HUES6 (cell line): Measurements from ENCODE around the gene FBXW4.
A peak's percentile ranks its signal among the peaks of the same experiment; 100 is the strongest.
"Not testable (repeated sequence)": the region's sequence is repeated elsewhere in the genome, so short reads cannot be mapped to it uniquely, and the experiment has no call there.

Experiments
- H3K27ac ChIP-seq: 2 replicates; pipeline ENCODE4 v1.7.0; 2013; ENCODE audit warnings: low read depth, mild to moderate bottlenecking, low read length, inconsistent platforms
- H3K27me3 ChIP-seq: 2 replicates; pipeline ENCODE4 v1.6.1; 2013; ENCODE audit warnings: low read length; ENCODE audit not compliant: control insufficient read depth, insufficient read depth
- H3K36me3 ChIP-seq: 2 replicates; pipeline ENCODE4 v1.6.1; 2013; ENCODE audit warnings: low read length; ENCODE audit not compliant: control insufficient read depth, insufficient read depth
- H3K4me1 ChIP-seq: 2 replicates; pipeline ENCODE4 v1.6.1; 2013; ENCODE audit warnings: low read length; ENCODE audit not compliant: control insufficient read depth, insufficient read depth
- H3K4me3 ChIP-seq: 2 replicates; pipeline ENCODE4 v1.5.1; 2013; ENCODE audit warnings: low read depth, low read length
- H3K9ac ChIP-seq: one replicate; pipeline ENCODE4 v1.6.1; 2013; ENCODE audit warnings: mild to moderate bottlenecking, low read length
- H3K9me3 ChIP-seq: 2 replicates; pipeline ENCODE4 v1.6.1; 2013; ENCODE audit warnings: low read depth, low read length; ENCODE audit not compliant: control insufficient read depth, insufficient read depth

FBXW4 gene

DNA sequence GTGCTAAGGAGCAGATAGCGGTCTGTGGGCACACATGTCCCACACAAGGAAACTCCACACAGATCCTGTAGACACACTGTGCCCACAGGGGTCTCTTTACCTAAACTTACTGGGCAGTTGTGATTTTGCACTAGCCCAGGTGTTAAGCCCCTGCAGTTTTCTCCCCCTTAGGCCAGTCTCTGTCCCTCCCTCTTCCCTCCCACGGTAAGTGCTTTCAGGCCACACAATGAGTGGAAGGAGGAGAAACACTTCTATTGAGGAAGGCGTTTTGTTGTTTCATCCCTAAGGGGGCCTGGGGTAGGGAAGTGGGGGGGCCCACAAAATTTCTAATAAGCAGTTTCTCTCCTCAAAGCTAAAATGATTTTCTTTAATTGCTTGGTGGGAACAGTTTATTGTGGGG is 51.4 kb downstream of the FBXW4 start:
- Histone ChIP-seq H3K27ac (peak overlapping the region; percentile 53; the same call in 1 of the 2 replicates), H3K9ac (peak overlapping the region; percentile 56), H3K4me3 (0 out of 2 replicates have a peak overlapping the region, but pooled peaks have one; percentile 1), H3K27me3 (no peaks in the 10 kb centered on the region), H3K4me1 (peaks cover 36% of the 10 kb centered on the region), H3K36me3 (no peaks in the 10 kb centered on the region), H3K9me3 (no peaks in the 10 kb centered on the region)

DNA sequence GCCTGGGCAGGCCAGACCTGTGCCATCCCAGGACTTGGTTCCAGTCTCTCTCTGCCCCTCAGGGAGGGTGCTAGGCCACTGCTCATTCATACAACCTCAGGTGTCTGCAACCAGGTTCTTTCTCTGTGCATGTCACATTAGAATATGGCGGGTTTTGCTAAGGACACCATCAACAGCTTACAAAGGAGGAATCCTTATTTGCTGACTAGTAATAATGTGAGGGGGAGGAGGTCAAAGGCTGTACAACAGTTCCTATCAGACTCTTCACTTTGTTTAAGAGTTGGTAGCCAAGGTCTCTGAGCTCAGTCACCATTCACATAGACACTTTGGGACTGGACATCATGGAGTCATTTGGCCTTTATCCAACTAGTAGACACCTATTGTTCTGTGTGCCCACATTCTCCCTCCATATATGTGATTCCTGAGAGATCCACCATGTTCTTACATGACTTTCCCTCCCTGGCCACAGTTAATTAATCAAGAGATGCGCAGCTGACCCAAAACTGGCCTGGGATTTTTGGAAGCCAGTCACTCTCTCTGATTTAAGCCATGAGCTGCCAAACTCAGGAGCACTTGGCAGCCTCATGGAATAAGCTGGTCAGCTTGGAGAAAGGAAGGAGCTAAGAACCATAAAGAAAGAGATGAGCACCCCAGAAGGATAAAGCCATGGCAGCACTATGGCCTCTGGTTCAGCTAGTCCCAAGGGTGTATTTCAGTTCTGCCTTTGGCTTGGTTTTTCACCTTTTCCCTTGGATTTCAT is 55.6 kb downstream of the FBXW4 start:
- peaks cover 8% of the 10 kb centered on the region for H3K36me3 ChIP-seq
- peaks cover 20% of the 10 kb centered on the region for H3K4me1 ChIP-seq

DNA sequence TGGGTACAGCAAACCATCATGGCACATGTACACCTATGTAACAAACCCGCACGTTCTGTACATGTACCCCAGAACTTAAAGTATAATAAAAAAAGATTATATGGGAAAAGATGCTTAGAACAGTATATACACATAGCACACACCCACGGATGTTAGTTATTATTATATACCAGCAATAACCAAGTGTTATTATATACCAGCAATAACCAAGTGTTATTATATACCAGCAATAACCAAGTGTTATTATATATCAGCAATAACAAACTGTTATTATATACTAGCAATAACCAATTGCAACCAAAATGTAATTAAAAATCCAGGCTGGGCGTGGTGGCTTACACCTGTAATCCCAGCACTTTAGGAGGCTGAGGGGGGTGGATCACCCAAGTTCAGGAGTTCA is 61.5 kb downstream of the FBXW4 start:
- not testable (repeated sequence) for H3K27ac ChIP-seq, H3K9me3 ChIP-seq, H3K4me3 ChIP-seq, H3K9ac ChIP-seq, H3K4me1 ChIP-seq, H3K36me3 ChIP-seq, H3K27me3 ChIP-seq

More for the DNA sequence above, 55.6 kb downstream of the FBXW4 start:
- Histone ChIP-seq H3K9me3 (0 out of 2 replicates have a peak, but pooled peaks cover 8% of the 10 kb centered on the region), H3K9ac (no peak overlapping the region), H3K4me3 (no peak overlapping the region), H3K27me3 (no peaks in the 10 kb centered on the region), H3K27ac (no peak overlapping the region)

DNA sequence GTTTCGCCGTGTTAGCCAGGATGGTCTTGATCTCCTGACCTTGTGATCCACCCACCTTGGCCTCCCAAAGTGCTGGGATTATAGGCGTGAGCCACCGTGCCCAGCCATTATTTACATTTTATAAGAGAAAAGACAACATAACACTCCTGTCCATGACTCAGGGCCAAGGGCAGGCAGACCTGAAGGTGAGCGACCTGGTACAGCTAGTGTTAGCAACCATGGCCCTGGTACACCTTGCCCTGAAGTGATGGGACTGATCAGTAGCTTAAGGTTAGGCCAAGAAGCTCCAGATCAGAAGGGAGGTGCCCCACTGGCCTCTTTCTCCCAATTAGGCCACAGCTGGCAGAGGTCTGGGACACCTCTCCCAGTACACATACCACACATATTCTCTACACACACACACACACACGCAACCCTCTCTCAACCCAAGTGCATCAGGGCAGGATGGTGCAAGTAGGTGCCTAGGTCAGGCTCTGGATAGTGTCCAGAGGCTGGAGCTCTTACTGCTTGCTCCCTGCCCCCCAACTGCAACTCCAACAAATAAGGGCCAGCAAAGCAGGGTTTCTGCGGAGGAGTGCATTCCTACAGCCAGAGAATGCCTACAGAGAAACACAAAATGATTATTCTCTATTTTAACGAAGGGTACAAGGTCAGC is 63.0 kb downstream of the FBXW4 start:
- no peak overlapping the region for H3K27ac ChIP-seq
- no peak overlapping the region for H3K9ac ChIP-seq
- H3K4me3 ChIP-seq = no peak overlapping the region
- no peaks in the 10 kb centered on the region for H3K27me3 ChIP-seq
- no peaks in the 10 kb centered on the region for H3K4me1 ChIP-seq
- 0 out of 2 replicates have a peak, but pooled peaks cover 2% of the 10 kb centered on the region for H3K36me3 ChIP-seq
- H3K9me3 ChIP-seq = 0 out of 2 replicates have a peak, but pooled peaks cover 8% of the 10 kb centered on the region

DNA sequence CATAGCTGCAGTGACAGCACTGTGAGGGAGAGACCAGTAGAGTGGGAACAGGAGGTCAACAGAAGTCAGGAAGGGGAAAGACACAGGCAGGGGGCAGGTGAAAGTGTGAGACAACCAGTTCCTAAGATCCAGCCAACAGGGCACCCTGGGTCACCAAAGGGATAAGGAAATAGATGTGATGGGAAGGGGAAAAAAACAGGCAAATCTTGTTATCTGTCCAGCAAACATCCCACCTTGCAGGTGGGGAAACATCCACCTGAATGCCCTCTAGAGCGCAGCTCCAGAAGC is 64.4 kb downstream of the FBXW4 start:
- H3K27ac ChIP-seq = no peak overlapping the region
- H3K9me3 ChIP-seq = 0 out of 2 replicates have a peak, but pooled peaks cover 7% of the 10 kb centered on the region
- no peak overlapping the region for H3K4me3 ChIP-seq
- 0 out of 2 replicates have a peak, but pooled peaks cover 2% of the 10 kb centered on the region for H3K36me3 ChIP-seq
- H3K4me1 ChIP-seq = no peaks in the 10 kb centered on the region
- no peak overlapping the region for H3K9ac ChIP-seq
- H3K27me3 ChIP-seq = no peaks in the 10 kb centered on the region

DNA sequence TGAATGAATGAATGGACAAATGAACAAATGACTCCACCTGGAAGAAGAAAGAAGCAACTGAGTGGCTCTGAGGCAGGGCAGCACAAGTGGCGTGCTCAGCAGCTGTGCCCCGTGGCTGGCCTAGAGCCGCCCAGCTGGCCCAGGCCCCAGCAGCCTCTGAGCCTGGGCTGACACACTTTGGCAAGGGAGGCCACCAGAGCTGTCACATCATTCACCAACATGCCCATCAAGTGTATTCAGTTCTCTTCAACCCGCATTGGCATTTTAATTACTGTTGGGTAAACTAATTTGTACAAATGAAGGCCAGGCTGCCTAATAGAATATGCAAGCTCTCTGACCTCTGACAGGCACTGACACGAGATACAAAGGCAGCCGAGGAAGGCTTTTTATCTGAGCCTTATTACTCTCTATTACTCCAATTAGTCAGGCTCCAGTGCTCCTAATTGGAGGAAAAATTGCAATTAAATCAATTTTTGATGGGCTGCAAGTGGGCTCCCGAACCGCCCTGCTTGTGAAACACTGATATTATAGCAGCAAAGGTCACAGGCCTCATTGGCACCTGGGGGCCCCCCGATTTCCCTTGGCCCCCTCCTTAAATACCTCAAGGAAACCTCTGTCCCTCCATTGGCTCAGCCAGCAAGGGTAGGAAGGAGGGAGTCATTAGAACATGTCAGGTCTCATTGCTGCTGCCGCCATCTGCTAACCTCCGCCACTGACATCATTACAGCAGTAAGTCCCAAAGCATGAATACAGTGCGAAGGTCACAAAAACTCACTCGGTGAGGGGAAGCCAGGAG is 64.9 kb downstream of the FBXW4 start:
- Histone ChIP-seq H3K9ac (no peak overlapping the region), H3K27me3 (no peaks in the 10 kb centered on the region), H3K9me3 (0 out of 2 replicates have a peak, but pooled peaks cover 4% of the 10 kb centered on the region), H3K4me1 (no peaks in the 10 kb centered on the region), H3K27ac (no peak overlapping the region), H3K4me3 (no peak overlapping the region), H3K36me3 (no peaks in the 10 kb centered on the region)

DNA sequence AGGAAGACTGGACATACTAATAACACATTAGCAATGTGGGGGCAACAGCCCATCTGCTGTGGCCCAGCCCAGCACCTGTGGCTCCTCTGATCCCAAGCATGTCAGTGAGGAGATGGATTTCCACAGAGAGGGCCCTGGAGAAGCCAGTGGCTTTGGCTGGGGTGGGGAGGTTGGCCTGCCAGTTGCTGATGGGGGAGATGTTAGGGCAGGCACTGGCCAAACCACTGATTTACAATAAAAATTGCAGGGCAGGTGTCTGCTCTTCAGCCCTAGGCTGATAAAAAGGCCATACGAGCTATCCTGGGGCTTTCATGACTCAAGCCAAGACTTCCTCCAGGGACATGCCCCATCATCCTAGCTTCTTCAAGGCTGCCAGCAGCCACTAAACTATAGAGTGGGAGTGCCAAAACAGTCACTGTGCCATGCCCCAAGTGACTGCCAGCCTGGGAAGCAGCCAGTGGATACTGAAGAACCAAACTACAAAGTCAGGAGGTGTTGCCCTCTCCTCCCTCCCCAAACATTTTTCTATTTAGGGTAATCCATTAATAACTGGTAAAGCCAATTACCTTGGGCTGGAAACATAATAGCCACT is 69.1 kb downstream of the FBXW4 start:
- Histone ChIP-seq H3K4me1 (no peaks in the 10 kb centered on the region), H3K36me3 (peaks cover 7% of the 10 kb centered on the region)

DNA sequence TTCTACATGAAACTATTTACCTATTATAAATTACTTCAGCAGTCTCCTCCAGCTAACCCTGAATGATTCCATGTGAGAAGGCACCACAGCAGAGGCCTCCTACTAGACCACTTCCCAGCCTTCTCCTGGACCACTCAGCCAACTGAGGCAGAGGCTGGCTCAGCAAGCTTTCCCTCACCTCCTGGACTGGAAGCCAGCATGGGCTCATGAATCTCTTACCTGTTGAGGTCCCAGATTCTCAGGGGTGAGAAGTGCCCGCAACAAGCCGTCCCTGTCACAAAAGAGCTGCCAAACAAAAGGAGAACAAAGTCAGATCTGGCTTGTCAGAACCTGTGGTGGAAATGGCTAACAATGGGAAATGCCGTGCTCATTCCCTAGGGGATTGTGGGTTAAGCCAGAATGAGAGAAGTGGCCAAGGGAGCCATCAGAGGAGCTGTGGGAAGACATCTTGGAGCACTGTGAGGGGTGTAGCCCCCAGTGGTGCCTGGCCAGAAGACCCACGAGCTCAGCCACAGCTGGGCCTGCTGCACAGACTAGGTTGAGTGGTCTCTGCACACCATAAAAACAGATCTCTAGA is 70.4 kb downstream of the FBXW4 start:
- Histone ChIP-seq H3K9me3 (no peaks in the 10 kb centered on the region), H3K36me3 (peaks cover 7% of the 10 kb centered on the region), H3K4me1 (no peaks in the 10 kb centered on the region), H3K4me3 (no peak overlapping the region), H3K27ac (no peak overlapping the region), H3K27me3 (no peaks in the 10 kb centered on the region), H3K9ac (no peak overlapping the region)

More for the DNA sequence above, 69.1 kb downstream of the FBXW4 start:
- Histone ChIP-seq H3K9me3 (no peaks in the 10 kb centered on the region), H3K27ac (no peak overlapping the region), H3K27me3 (no peaks in the 10 kb centered on the region), H3K4me3 (no peak overlapping the region), H3K9ac (no peak overlapping the region)

DNA sequence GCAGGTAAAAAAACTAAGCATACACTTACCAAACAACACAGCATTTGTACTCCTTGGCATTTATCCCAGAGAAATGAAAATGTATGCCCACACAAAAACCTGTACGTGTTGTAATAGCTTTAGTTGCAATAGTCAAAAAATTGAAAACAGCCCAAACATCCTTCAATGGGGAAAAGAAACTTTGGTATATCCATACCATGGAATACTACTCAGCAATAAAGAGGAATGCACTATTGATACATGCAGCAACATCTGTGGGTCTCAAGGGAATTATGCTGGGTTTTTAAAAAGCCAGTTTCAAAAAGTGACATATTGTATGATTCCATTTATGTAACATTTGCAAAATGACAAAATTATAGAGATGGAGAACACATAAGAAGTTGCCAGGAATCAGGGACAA is 71.4 kb downstream of the FBXW4 start:
- H3K36me3 ChIP-seq = peaks cover 7% of the 10 kb centered on the region
- no peak overlapping the region for H3K9ac ChIP-seq
- no peaks in the 10 kb centered on the region for H3K4me1 ChIP-seq
- H3K27ac ChIP-seq = no peak overlapping the region
- no peaks in the 10 kb centered on the region for H3K27me3 ChIP-seq
- no peak overlapping the region for H3K4me3 ChIP-seq
- no peaks in the 10 kb centered on the region for H3K9me3 ChIP-seq

DNA sequence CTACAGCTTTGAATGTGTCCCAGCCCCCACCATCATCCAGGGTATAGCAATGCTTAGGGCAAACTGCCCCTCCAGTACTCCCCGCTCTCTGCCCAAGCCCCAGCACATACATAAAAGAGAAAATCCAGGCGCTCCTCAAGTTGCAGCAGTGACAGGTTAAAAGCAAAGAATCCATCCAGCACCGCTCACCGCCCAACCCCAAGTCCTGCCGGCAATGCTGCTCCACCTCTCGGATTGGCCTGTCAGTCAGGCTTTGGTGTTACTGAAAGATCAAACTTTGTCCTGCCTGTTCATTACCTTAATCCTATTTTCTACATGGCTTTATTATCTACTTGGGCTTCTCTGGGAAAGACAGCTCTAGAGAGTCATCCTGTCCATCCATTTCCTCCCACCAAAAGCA is 75.0 kb downstream of the FBXW4 start:
- Histone ChIP-seq H3K27me3 (no peaks in the 10 kb centered on the region), H3K36me3 (peaks cover 7% of the 10 kb centered on the region), H3K9me3 (no peaks in the 10 kb centered on the region), H3K4me1 (peaks cover 17% of the 10 kb centered on the region), H3K27ac (no peak overlapping the region), H3K4me3 (no peak overlapping the region), H3K9ac (no peak overlapping the region)
